Liver (tissue), 9 donors: ENCODE data around the gene CCDC200. TPM values are rescaled to one million over a fixed set of nuclear protein-coding genes. Genes with fewer than 3 reads are reported as not detected.

Experiments
- DNase-seq: peaks from one replicate; pipeline ENCODE4 v3.0.0-alpha.2; 2017; ENCODE audit warnings: low spot score
- H3K27ac ChIP-seq, 2 donors: one replicate each; pipeline ENCODE4 v1.7.0; 2013; ENCODE audit warnings: inconsistent platforms in 2 of 2, low read length in 2 of 2, control low read depth in 1 of 2, low read depth in 1 of 2, mild to moderate bottlenecking in 1 of 2
- H3K27me3 ChIP-seq, 4 donors: one replicate each; pipeline versions ENCODE4 v1.6.1 to v1.7.0; 2013; ENCODE audit warnings: low read length in 3 of 4, inconsistent platforms in 1 of 4, mild to moderate bottlenecking in 1 of 4, moderate library complexity in 1 of 4; ENCODE audit not compliant: control insufficient read depth in 4 of 4, insufficient read depth in 4 of 4
- H3K36me3 ChIP-seq, 4 donors: one replicate each; pipeline versions ENCODE4 v1.6.1 to v1.7.0; 2013; ENCODE audit warnings: low read length in 3 of 4, mild to moderate bottlenecking in 3 of 4, low read depth in 1 of 4, moderate library complexity in 1 of 4; ENCODE audit not compliant: control insufficient read depth in 4 of 4, insufficient read depth in 3 of 4
- H3K4me1 ChIP-seq, 4 donors: one replicate each; pipeline versions ENCODE4 v1.6.1 to v1.7.0; 2013; ENCODE audit warnings: low read length in 3 of 4, mild to moderate bottlenecking in 3 of 4, moderate library complexity in 1 of 4; ENCODE audit not compliant: control insufficient read depth in 4 of 4, insufficient read depth in 4 of 4
- H3K4me3 ChIP-seq, 3 donors: one replicate each; pipeline versions ENCODE4 v1.6.1 to v1.7.0; 2013; ENCODE audit warnings: low read length in 3 of 3, control low read depth in 1 of 3, low read depth in 1 of 3, mild to moderate bottlenecking in 1 of 3
- H3K9ac ChIP-seq, 2 donors: one replicate each; pipeline ENCODE4 v1.7.0; 2013; ENCODE audit warnings: low read length in 2 of 2, mild to moderate bottlenecking in 2 of 2, moderate library complexity in 2 of 2, control low read depth in 1 of 2, low read depth in 1 of 2
- H3K9me3 ChIP-seq, 4 donors: one replicate each; pipeline versions ENCODE4 v1.6.1 to v1.7.0; 2013; ENCODE audit warnings: low read length in 3 of 4; ENCODE audit not compliant: control insufficient read depth in 4 of 4
- CTCF ChIP-seq: fragments of 150-350 bp; IDR thresholded peaks from 2 replicates; pipeline ENCODE4 v1.5.1; 2017; ENCODE audit warnings: improper control_type of control experiment, low read depth, low read length; ENCODE audit not compliant: missing input control
- EGR1 ChIP-seq, 2 donors: IDR thresholded peaks; 2 replicates each; pipeline ENCODE4 v1.6.1; 2016 to 2018; ENCODE audit warnings: antibody characterized with exemption in 2 of 2, low read depth in 2 of 2
- GABPA ChIP-seq, 2 donors: IDR thresholded peaks in 1 of 2; conservative IDR thresholded peaks in 1 of 2; 2 replicates each; pipeline ENCODE4 v1.6.1; 2016; ENCODE audit warnings: antibody characterized with exemption in 2 of 2, mild to moderate bottlenecking in 1 of 2, moderate library complexity in 1 of 2
- HNF4A ChIP-seq, 2 donors: conservative IDR thresholded peaks; 2 replicates each; pipeline ENCODE4 v1.6.1; 2016; ENCODE audit warnings: antibody characterized with exemption in 2 of 2, mild to moderate bottlenecking in 2 of 2
- HNF4G ChIP-seq: IDR thresholded peaks from 2 replicates; pipeline ENCODE4 v1.6.1; 2016; ENCODE audit warnings: antibody characterized with exemption
- JUND ChIP-seq, 2 donors: IDR thresholded peaks; 2 replicates each; pipeline ENCODE4 v1.6.1; 2016; ENCODE audit warnings: antibody characterized with exemption in 2 of 2
- MAX ChIP-seq: IDR thresholded peaks from 2 replicates; pipeline ENCODE4 v1.6.1; 2016; ENCODE audit warnings: antibody characterized with exemption
- NR2F2 ChIP-seq: IDR thresholded peaks from 2 replicates; pipeline ENCODE4 v1.6.1; 2016; ENCODE audit warnings: antibody characterized with exemption
- RAD21 ChIP-seq, 2 donors: IDR thresholded peaks; 2 replicates each; pipeline ENCODE4 v1.6.1; 2016; ENCODE audit warnings: antibody characterized with exemption in 2 of 2, mild to moderate bottlenecking in 2 of 2
- SP1 ChIP-seq: IDR thresholded peaks from 2 replicates; pipeline ENCODE4 v1.6.1; 2018; ENCODE audit warnings: antibody characterized with exemption, mild to moderate bottlenecking
- YY1 ChIP-seq: IDR thresholded peaks from 2 replicates; pipeline ENCODE4 v1.6.1; 2016; ENCODE audit warnings: antibody characterized with exemption, mild to moderate bottlenecking
- WGBS: extraction: QIAGEN DNeasy Blood & Tissue Kit; methylation state at CpG from one replicate; pipeline ENCODE4 v1.1.7; 2013; 5-methylcytosine and 5-hydroxymethylcytosine counted together
- polyA plus RNA-seq, 2 donors: library from polyadenylated mRNA; stranded (reverse) in 1 of 2; unstranded in 1 of 2; fragments of 200-250 nt in 1 of 2; fragments of >200 nt in 1 of 2; fragmentation: Nextera tagmentation in 1 of 2; extraction: Ambion mirVana in 1 of 2; gene quantifications; one replicate each; pipeline versions ENCODE4 v1.2.1 to v1.2.3, GENCODE V29; 2013 to 2015
- total RNA-seq, 2 donors: library from RNA; depleted of rRNA; stranded (reverse); fragments of >200 nt; gene quantifications; one replicate each; pipeline ENCODE4 v1.2.3, GENCODE V29; 2014
- donor health status: healthy.
- donor health status: healthy.
- donor health status: healthy.
- donor health status: healthy.
- donor health status: healthy.

Gene CCDC200
- total and polyA plus RNA-seq, 4 donors = 1.3 TPM; not detected in 3

DNA sequence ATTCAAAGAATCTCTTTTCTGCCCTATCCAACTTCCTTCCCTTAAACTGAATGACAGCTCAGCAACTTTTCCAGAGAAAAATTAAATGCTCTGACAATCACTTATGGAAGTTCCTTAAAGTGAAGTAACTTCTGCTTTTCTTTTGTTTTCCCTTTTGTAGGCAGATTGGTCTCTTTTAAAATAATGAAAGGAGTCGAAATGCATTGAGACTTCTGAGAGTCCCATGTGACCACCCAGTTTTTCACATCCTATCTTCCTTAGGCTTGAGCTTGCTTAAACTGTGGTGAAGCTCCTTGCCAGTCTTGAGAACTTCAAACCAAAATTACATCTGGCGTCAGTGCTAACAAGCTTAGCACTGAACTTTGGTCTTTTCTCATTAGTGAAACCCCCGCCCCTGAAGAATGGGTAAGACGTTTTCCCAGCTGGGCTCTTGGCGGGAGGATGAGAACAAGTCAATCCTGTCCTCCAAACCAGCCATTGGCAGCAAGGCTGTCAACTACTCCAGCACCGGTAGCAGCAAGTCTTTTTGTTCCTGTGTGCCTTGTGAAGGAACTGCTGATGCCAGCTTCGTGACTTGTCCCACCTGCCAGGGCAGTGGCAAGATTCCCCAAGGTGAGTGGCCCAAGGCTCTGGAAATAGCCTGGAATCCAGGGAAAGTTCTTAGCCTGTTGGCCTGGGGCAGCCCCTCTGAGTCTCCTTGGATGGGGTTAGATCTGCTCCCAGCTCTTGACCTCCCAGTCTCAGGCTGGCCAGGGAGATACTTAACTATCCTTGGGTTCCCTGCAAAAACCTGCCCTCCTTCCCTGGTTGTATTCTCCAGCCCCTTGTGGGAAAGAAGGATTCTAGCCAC, 15.6 kb downstream of the CCDC200 start:
- H3K27ac ChIP-seq = peak overlapping the region; percentile 66 to 71
- no peaks in the 10 kb centered on the region for H3K9me3 ChIP-seq
- H3K27me3 ChIP-seq = no peaks in the 10 kb centered on the region
- peaks cover 17 to 44% (median 35%) of the 10 kb centered on the region in 4 donors for H3K4me1 ChIP-seq
- no peak for TF ChIP-seq JUND (IDR thresholded peaks at IDR 0.05)
- no peak for TF ChIP-seq GABPA (IDR thresholded peaks at IDR 0.05 in 1 of 2, conservative IDR thresholded peaks at IDR 0.05 in 1 of 2)
- no peak for TF ChIP-seq HNF4A (conservative IDR thresholded peaks at IDR 0.05)
- DNase-seq = no peak
- H3K36me3 ChIP-seq = peaks cover 6 to 32% (median 21%) of the 10 kb centered on the region in 4 donors
- peak overlapping the region in 1 of 2 donors; percentile 82 for H3K9ac ChIP-seq
- H3K4me3 ChIP-seq = no peak overlapping the region
- WGBS = 69% methylated on average over 7 of the region's 7 CpGs

DNA sequence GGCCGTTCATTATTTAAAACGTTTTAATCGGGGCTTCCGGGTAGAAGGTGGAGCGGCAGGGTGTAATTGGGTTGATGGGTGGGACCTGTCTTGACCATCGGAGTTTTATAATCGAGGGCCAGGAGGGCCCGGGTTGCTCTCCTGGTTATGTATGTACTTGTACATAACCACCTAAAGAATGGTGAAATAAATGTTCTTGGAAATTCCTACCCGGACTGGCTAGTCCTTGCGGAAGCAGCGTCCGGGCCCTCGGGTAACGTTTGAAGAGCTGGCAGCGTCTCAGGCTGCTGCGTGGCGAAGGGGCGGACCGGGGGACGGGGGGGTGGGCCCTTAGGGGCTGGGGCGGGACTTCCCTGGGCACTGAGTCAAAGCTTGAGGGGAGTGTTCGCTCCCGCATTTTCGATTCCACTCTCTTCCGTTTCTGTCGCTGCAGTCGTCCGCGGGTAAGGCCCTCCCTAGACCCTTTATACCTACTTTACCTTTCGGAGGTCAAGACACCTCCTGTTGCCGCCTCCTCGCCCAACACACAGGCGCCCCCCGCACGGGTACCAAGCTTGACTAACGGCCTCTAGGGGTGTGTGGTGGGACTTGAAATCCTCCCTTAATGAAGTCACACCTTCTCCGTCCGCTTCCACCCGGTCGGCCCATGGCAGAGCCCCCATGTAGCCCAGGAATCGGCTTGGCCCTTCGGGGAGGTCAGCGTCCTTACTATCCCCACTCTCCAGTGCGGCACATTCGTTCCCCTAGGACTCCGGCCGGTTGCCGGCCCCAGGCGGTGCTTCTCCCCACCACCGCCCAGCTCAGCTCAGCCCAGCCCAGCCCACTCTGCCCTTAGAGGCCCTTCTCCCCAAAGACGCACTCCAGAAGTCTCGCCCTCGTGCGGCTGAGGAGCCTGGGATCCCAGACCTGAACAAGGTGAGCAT, 16.7 kb downstream of the CCDC200 start, which contains the start of gene TMEM106A:
Gene TMEM106A (plus strand): TSS at position 396 of the 923 bp plus-strand sequence. CDS start 1,167 bp downstream, outside the sequence.
- no peaks in the 10 kb centered on the region for H3K9me3 ChIP-seq
- TF ChIP-seq EGR1 (IDR thresholded peaks at IDR 0.05; ENCODE audit: low read depth in 2 of 2) (no peak), RAD21 (IDR thresholded peaks at IDR 0.05) (peak in 1 of 2 donors; percentile 5), CTCF (peak; percentile 13)
- peak within 1 kb of the TSS; percentile 49 to 87 for H3K9ac ChIP-seq
- no peaks in the 10 kb centered on the region for H3K27me3 ChIP-seq
- WGBS = 30% methylated on average over 54 of the region's 54 CpGs
- DNase-seq = peak; percentile 76
- peaks cover 6 to 41% (median 28%) of the 10 kb centered on the region in 4 donors for H3K36me3 ChIP-seq
- peaks cover 17 to 38% (median 28%) of the 10 kb centered on the region in 4 donors for H3K4me1 ChIP-seq
- H3K4me3 ChIP-seq = peak within 1 kb of the TSS; percentile 50 to 71 (median 51)
- H3K27ac ChIP-seq = peak within 1 kb of the TSS; percentile 66 to 71

DNA sequence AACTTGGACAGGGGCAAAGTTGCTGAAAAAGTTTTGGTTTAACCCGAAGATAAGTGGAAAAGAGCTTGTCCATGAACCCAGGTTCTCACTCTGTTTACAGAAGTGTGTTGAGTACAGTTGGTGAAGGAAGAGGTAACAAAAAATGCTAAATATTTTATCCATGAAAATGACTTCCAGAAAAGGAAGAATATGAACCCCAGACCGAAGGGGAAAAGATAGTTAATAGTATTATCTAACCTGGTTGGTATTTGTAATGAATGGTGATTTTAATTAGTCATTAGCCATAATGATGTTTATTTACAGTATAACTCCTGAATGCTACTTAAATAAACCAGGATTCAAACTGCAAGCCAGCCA, 17.3 kb downstream of the CCDC200 start:
- H3K4me1 ChIP-seq = peaks cover 14 to 32% (median 22%) of the 10 kb centered on the region in 4 donors
- H3K36me3 ChIP-seq = peaks cover 6 to 42% (median 28%) of the 10 kb centered on the region in 4 donors
- H3K27ac ChIP-seq = peak overlapping the region; percentile 63 to 66
- peak overlapping the region in 2 of 3 donors; percentile 18 to 51 for H3K4me3 ChIP-seq
- H3K9me3 ChIP-seq = no peaks in the 10 kb centered on the region
- H3K27me3 ChIP-seq = no peaks in the 10 kb centered on the region
- DNase-seq = no peak
- peak overlapping the region; percentile 36 to 87 for H3K9ac ChIP-seq
- 21% methylated on average over 2 of the region's 2 CpGs for WGBS
- TF ChIP-seq SP1 (no peak), HNF4A (conservative IDR thresholded peaks at IDR 0.05) (no peak), CTCF (no peak), RAD21 (IDR thresholded peaks at IDR 0.05) (no peak), YY1 (no peak), GABPA (IDR thresholded peaks at IDR 0.05 in 1 of 2, conservative IDR thresholded peaks at IDR 0.05 in 1 of 2) (no peak), MAX (no peak), HNF4G (no peak), NR2F2 (no peak)
